ENCODE data around the gene CLEC4G. TPM values are rescaled to one million over a fixed set of nuclear protein-coding genes. Genes with fewer than 3 reads are reported as not detected.

The CLEC4G gene
- total RNA-seq, 1 experiment from 2014 or later: 0.55 TPM

DNA sequence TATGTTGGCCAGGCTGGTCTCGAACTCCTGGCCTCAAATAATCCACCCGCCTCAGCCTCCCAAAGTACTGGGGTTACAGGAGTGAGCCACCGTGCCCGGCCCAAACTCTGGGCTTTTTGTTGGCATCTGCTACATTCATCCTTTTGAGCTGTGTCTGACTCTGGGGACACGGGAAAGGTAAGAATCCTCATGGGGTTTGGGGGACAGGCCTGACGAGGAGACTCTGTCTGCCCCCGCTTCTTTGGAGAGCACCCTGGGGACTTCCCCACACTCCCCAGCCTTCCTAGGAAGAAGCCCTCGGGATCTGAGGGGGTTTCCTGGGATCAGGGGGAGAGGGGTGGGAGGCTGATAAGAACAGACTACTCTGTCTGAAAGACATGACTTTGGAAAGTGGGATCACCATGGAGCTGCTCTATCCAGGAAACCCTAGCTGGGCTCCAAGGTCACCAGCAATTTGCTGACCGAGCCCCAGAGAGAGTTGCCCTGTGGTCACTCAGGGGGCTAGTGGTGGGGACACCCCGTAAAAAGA, 21.9 kb downstream of the CLEC4G start:
- no peak overlapping the region for H3K27ac Mint-ChIP-seq
- no peak for DNase-seq (ENCODE audit: low spot score)
- no peaks in the 10 kb centered on the region for H3K4me1 Mint-ChIP-seq
- ChIA-PET POLR2A (no interaction called here), CTCF (no interaction called here)
- H3K36me3 Mint-ChIP-seq: no peaks in the 10 kb centered on the region
- ATAC-seq: no peak
- no peak overlapping the region for H3K4me3 Mint-ChIP-seq
- no peaks in the 10 kb centered on the region for H3K9me3 Mint-ChIP-seq
- TF ChIP-seq TEAD4 (CRISPR knock-in tag; IDR thresholded peaks at IDR 0.05) (no peak), JUN (CRISPR knock-in tag; IDR thresholded peaks at IDR 0.05) (no peak), SMAD3 (CRISPR knock-in tag; IDR thresholded peaks at IDR 0.05; ENCODE audit: borderline replicate concordance) (no peak), IRF2 (CRISPR knock-in tag; IDR thresholded peaks at IDR 0.05; ENCODE audit: borderline replicate concordance, low read depth) (no peak), ZNF121 (CRISPR knock-in tag; IDR thresholded peaks at IDR 0.05) (no peak)
- TF ChIP-seq, protein P1, sequence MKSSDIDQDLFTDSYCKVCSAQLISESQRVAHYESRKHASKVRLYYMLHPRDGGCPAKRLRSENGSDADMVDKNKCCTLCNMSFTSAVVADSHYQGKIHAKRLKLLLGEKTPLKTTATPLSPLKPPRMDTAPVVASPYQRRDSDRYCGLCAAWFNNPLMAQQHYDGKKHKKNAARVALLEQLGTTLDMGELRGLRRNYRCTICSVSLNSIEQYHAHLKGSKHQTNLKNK (CRISPR knock-in tag; IDR thresholded peaks at IDR 0.05): no peak
- no peaks in the 10 kb centered on the region; the same call in 1 of the 2 replicates for H3K27me3 Mint-ChIP-seq (ENCODE audit: low read depth)

DNA sequence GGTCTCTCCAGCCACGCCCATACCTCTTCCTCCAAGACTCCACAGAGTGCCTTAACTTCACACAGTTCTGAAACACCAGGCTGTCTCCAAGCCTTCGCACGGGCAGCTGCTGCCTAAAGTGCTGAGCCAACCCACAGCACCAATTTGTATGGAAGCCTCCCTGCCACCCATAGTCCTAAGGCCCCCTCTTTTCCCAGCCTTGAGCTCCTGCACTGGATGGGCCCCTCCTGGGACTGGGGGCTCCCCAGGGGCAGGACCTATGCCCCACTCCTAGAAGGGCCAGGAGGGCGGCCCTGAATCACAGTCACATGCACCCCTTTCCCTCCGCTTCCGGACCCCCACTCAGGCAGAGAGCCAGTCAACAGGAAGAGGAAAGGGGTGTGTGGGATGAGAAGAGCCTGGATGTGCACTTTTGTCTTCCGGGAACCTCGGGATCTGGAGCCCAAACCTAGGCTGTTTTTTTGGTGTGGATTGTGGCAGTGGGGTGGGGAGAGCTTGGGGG, 24.9 kb downstream of the CLEC4G start:
- Mint-ChIP-seq H3K36me3 (no peaks in the 10 kb centered on the region), H3K9me3 (no peaks in the 10 kb centered on the region), H3K4me3 (no peak overlapping the region), H3K27ac (no peak overlapping the region; the same call in 1 of the 2 replicates), H3K4me1 (no peaks in the 10 kb centered on the region), H3K27me3 (ENCODE audit: low read depth) (no peaks in the 10 kb centered on the region; the same call in 1 of the 2 replicates)
- no peak for ATAC-seq
- CTCF ChIA-PET: interaction anchor here (0.6 to 0.7 kb wide), 2 partner anchors 67 to 139 kb away, joined by 3 read pairs; no protein-coding TSS in a partner anchor
- DNase-seq (ENCODE audit: low spot score): no peak
- TF ChIP-seq JAZF1 (CRISPR knock-in tag; IDR thresholded peaks at IDR 0.05) (no peak), SMAD3 (CRISPR knock-in tag; IDR thresholded peaks at IDR 0.05; ENCODE audit: borderline replicate concordance) (no peak), FOXJ3 (CRISPR knock-in tag; IDR thresholded peaks at IDR 0.05; ENCODE audit: borderline replicate concordance) (no peak), CREM (CRISPR knock-in tag; IDR thresholded peaks at IDR 0.05) (no peak), ZNF263 (CRISPR knock-in tag; IDR thresholded peaks at IDR 0.05; ENCODE audit: low read depth) (no peak), ZNF317 (CRISPR knock-in tag; IDR thresholded peaks at IDR 0.05; ENCODE audit: borderline replicate concordance, low read depth) (no peak), ATF1 (CRISPR knock-in tag; IDR thresholded peaks at IDR 0.05) (no peak), CREB1 (CRISPR knock-in tag; IDR thresholded peaks at IDR 0.05) (no peak), IRF2 (CRISPR knock-in tag; IDR thresholded peaks at IDR 0.05; ENCODE audit: borderline replicate concordance, low read depth) (no peak)
- TF ChIP-seq, protein P2, sequence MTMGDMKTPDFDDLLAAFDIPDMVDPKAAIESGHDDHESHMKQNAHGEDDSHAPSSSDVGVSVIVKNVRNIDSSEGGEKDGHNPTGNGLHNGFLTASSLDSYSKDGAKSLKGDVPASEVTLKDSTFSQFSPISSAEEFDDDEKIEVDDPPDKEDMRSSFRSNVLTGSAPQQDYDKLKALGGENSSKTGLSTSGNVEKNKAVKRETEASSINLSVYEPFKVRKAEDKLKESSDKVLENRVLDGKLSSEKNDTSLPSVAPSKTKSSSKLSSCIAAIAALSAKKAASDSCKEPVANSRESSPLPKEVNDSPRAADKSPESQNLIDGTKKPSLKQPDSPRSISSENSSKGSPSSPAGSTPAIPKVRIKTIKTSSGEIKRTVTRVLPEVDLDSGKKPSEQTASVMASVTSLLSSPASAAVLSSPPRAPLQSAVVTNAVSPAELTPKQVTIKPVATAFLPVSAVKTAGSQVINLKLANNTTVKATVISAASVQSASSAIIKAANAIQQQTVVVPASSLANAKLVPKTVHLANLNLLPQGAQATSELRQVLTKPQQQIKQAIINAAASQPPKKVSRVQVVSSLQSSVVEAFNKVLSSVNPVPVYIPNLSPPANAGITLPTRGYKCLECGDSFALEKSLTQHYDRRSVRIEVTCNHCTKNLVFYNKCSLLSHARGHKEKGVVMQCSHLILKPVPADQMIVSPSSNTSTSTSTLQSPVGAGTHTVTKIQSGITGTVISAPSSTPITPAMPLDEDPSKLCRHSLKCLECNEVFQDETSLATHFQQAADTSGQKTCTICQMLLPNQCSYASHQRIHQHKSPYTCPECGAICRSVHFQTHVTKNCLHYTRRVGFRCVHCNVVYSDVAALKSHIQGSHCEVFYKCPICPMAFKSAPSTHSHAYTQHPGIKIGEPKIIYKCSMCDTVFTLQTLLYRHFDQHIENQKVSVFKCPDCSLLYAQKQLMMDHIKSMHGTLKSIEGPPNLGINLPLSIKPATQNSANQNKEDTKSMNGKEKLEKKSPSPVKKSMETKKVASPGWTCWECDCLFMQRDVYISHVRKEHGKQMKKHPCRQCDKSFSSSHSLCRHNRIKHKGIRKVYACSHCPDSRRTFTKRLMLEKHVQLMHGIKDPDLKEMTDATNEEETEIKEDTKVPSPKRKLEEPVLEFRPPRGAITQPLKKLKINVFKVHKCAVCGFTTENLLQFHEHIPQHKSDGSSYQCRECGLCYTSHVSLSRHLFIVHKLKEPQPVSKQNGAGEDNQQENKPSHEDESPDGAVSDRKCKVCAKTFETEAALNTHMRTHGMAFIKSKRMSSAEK (CRISPR knock-in tag; IDR thresholded peaks at IDR 0.05; ENCODE audit: borderline replicate concordance): no peak
- TF ChIP-seq, protein P3, sequence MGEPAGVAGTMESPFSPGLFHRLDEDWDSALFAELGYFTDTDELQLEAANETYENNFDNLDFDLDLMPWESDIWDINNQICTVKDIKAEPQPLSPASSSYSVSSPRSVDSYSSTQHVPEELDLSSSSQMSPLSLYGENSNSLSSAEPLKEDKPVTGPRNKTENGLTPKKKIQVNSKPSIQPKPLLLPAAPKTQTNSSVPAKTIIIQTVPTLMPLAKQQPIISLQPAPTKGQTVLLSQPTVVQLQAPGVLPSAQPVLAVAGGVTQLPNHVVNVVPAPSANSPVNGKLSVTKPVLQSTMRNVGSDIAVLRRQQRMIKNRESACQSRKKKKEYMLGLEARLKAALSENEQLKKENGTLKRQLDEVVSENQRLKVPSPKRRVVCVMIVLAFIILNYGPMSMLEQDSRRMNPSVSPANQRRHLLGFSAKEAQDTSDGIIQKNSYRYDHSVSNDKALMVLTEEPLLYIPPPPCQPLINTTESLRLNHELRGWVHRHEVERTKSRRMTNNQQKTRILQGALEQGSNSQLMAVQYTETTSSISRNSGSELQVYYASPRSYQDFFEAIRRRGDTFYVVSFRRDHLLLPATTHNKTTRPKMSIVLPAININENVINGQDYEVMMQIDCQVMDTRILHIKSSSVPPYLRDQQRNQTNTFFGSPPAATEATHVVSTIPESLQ (CRISPR knock-in tag; IDR thresholded peaks at IDR 0.05): no peak
- TF ChIP-seq, protein P4, sequence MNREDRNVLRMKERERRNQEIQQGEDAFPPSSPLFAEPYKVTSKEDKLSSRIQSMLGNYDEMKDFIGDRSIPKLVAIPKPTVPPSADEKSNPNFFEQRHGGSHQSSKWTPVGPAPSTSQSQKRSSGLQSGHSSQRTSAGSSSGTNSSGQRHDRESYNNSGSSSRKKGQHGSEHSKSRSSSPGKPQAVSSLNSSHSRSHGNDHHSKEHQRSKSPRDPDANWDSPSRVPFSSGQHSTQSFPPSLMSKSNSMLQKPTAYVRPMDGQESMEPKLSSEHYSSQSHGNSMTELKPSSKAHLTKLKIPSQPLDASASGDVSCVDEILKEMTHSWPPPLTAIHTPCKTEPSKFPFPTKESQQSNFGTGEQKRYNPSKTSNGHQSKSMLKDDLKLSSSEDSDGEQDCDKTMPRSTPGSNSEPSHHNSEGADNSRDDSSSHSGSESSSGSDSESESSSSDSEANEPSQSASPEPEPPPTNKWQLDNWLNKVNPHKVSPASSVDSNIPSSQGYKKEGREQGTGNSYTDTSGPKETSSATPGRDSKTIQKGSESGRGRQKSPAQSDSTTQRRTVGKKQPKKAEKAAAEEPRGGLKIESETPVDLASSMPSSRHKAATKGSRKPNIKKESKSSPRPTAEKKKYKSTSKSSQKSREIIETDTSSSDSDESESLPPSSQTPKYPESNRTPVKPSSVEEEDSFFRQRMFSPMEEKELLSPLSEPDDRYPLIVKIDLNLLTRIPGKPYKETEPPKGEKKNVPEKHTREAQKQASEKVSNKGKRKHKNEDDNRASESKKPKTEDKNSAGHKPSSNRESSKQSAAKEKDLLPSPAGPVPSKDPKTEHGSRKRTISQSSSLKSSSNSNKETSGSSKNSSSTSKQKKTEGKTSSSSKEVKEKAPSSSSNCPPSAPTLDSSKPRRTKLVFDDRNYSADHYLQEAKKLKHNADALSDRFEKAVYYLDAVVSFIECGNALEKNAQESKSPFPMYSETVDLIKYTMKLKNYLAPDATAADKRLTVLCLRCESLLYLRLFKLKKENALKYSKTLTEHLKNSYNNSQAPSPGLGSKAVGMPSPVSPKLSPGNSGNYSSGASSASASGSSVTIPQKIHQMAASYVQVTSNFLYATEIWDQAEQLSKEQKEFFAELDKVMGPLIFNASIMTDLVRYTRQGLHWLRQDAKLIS (CRISPR knock-in tag; IDR thresholded peaks at IDR 0.05; ENCODE audit: borderline replicate concordance): no peak
- TF ChIP-seq, protein P5, sequence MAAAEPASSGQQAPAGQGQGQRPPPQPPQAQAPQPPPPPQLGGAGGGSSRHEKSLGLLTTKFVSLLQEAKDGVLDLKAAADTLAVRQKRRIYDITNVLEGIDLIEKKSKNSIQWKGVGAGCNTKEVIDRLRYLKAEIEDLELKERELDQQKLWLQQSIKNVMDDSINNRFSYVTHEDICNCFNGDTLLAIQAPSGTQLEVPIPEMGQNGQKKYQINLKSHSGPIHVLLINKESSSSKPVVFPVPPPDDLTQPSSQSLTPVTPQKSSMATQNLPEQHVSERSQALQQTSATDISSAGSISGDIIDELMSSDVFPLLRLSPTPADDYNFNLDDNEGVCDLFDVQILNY (CRISPR knock-in tag; IDR thresholded peaks at IDR 0.05): no peak
- POLR2A ChIA-PET: no interaction called here
